Muscle of leg (tissue), 16 donors: ENCODE data around the gene VASN. TPM values are rescaled to one million over a fixed set of nuclear protein-coding genes. Genes with fewer than 3 reads are reported as not detected.

ENCODE experiments used
- DNase-seq: peaks from one replicate; pipeline ENCODE4 v3.0.0; 2013
- H3K27ac ChIP-seq: one replicate; pipeline ENCODE4 v1.5.1; 2013; ENCODE audit warnings: mild to moderate bottlenecking, low read length, control low read depth
- H3K27me3 ChIP-seq: one replicate; pipeline ENCODE4 v1.6.1; 2013; ENCODE audit warnings: low read length; ENCODE audit not compliant: control insufficient read depth, insufficient read depth
- H3K36me3 ChIP-seq: one replicate; pipeline ENCODE4 v1.6.1; 2013; ENCODE audit warnings: low read length; ENCODE audit not compliant: control insufficient read depth, insufficient read depth
- H3K4me1 ChIP-seq: one replicate; pipeline ENCODE4 v1.6.1; 2013; ENCODE audit warnings: low read length; ENCODE audit not compliant: control insufficient read depth, insufficient read depth
- H3K4me3 ChIP-seq: one replicate; pipeline ENCODE4 v1.5.1; 2013; ENCODE audit warnings: low read length, control low read depth
- H3K9me3 ChIP-seq: replicated peaks from 2 replicates; pipeline ENCODE4 v1.6.1; 2013; ENCODE audit warnings: low read depth, low read length; ENCODE audit not compliant: control insufficient read depth
- WGBS: methylation state at CpG from one replicate; pipeline ENCODE4 v1.1.5; 2013; ENCODE audit warnings: missing lambda C conversion rate; ENCODE audit not compliant: insufficient coverage; 5-methylcytosine and 5-hydroxymethylcytosine counted together
- long read RNA-seq, 11 donors: transcript quantifications; one replicate each; lab custom pipeline, GENCODE V29; 2026
- polyA plus RNA-seq, 8 donors: library from polyadenylated mRNA; unstranded; fragments of 120-200 nt; gene quantifications; one replicate each; pipeline versions ENCODE4 v1.2.1 to v1.2.3, GENCODE V29; 2013; ENCODE audit warnings: inconsistent platforms in 1 of 8, low replicate concordance in 1 of 8; ENCODE audit not compliant: insufficient read length in 8 of 8, insufficient read depth in 1 of 8
- total RNA-seq: library from RNA; stranded (reverse); fragments of 120-200 nt; gene quantifications from one replicate; pipeline ENCODE4 v1.2.4, GENCODE V29; 2013

The VASN gene
- total RNA-seq = 24.9 TPM
- polyA plus RNA-seq = 10 to 100 TPM in 6 of 8 donors, 1 to 10 TPM in 2; 8.6 to 33.5 (median 15.8) TPM
- long read RNA-seq, donor 1, transcript VASN-201 (2 exons, 2,806 nt) = major isoform, 7 of 7 reads
- long read RNA-seq, donor 1, partial matches to known transcripts = 0 of 7 reads
- long read RNA-seq, donor 1, other reads (novel, unspliced or antisense) = 0 of 7 reads
- long read RNA-seq, donor 2 = 0 reads
- long read RNA-seq, donor 3, transcript VASN-201 (2 exons, 2,806 nt) = major isoform, 9 of 9 reads
- long read RNA-seq, donor 3, partial matches to known transcripts = 0 of 9 reads
- long read RNA-seq, donor 3, other reads (novel, unspliced or antisense) = 0 of 9 reads
- long read RNA-seq, donor 4, transcript VASN-201 (2 exons, 2,806 nt) = major isoform, 6 of 6 reads
- long read RNA-seq, donor 4, partial matches to known transcripts = 0 of 6 reads
- long read RNA-seq, donor 4, other reads (novel, unspliced or antisense) = 0 of 6 reads
- long read RNA-seq, donor 5, transcript VASN-201 (2 exons, 2,806 nt) = major isoform, 42 of 42 reads
- long read RNA-seq, donor 5, partial matches to known transcripts = 0 of 42 reads
- long read RNA-seq, donor 5, other reads (novel, unspliced or antisense) = 0 of 42 reads
- long read RNA-seq, donor 6, transcript VASN-201 (2 exons, 2,806 nt) = major isoform, 6 of 6 reads
- long read RNA-seq, donor 6, partial matches to known transcripts = 0 of 6 reads
- long read RNA-seq, donor 6, other reads (novel, unspliced or antisense) = 0 of 6 reads
- long read RNA-seq, donor 7, transcript VASN-201 (2 exons, 2,806 nt) = major isoform, 11 of 11 reads
- long read RNA-seq, donor 7, partial matches to known transcripts = 0 of 11 reads
- long read RNA-seq, donor 7, other reads (novel, unspliced or antisense) = 0 of 11 reads
- long read RNA-seq, donor 8, transcript VASN-201 (2 exons, 2,806 nt) = major isoform, 6 of 6 reads
- long read RNA-seq, donor 8, partial matches to known transcripts = 0 of 6 reads
- long read RNA-seq, donor 8, other reads (novel, unspliced or antisense) = 0 of 6 reads
- long read RNA-seq, donor 9, partial matches to known transcripts = 0 of 3 reads
- long read RNA-seq, donor 9, other reads (novel, unspliced or antisense) = 0 of 3 reads
- long read RNA-seq, donor 10, transcript VASN-201 (2 exons, 2,806 nt) = major isoform, 11 of 11 reads
- long read RNA-seq, donor 10, partial matches to known transcripts = 0 of 11 reads
- long read RNA-seq, donor 10, other reads (novel, unspliced or antisense) = 0 of 11 reads
- long read RNA-seq, donor 11, transcript VASN-201 (2 exons, 2,806 nt) = major isoform, 18 of 18 reads
- long read RNA-seq, donor 11, partial matches to known transcripts = 0 of 18 reads
- long read RNA-seq, donor 11, other reads (novel, unspliced or antisense) = 0 of 18 reads

- Histone ChIP-seq H3K9me3 (no peaks in the 10 kb centered on the region), H3K36me3 (peaks cover 6% of the 10 kb centered on the region), H3K27ac (peak within 1 kb of the TSS; percentile 78), H3K4me1 (peaks cover 63% of the 10 kb centered on the region), H3K27me3 (peaks cover 5% of the 10 kb centered on the region), H3K4me3 (peak within 1 kb of the TSS; percentile 52)
- 2% methylated on average over 46 of the region's 50 CpGs for WGBS
- peak; percentile 87 for DNase-seq
These were observed at the start of gene VASN for GRCh38 chr16:4371357-4372000. Gene VASN (plus strand): TSS chr16:4371848. CDS start chr16:4380878, 9,030 bp downstream.

- H3K4me1 ChIP-seq = peaks cover 92% of the 10 kb centered on the region
- H3K27me3 ChIP-seq = no peaks in the 10 kb centered on the region
- no peak overlapping the region for H3K27ac ChIP-seq
- no peak for DNase-seq
- 75% methylated on average over 20 of the region's 30 CpGs for WGBS
- H3K9me3 ChIP-seq = no peaks in the 10 kb centered on the region
- no peak overlapping the region for H3K4me3 ChIP-seq
- no peaks in the 10 kb centered on the region for H3K36me3 ChIP-seq
These were observed 49.3 kb upstream of the VASN start for GRCh38 chr16:4322121-4323052.

- 44% methylated on average over 15 of the region's 21 CpGs for WGBS
These were observed 48.4 kb upstream of the VASN start for GRCh38 chr16:4323071-4323844.

GRCh38 chr16:4323845-4324488 lies 47.7 kb upstream of the VASN start:
- Histone ChIP-seq H3K36me3 (no peaks in the 10 kb centered on the region), H3K27me3 (no peaks in the 10 kb centered on the region), H3K9me3 (no peaks in the 10 kb centered on the region), H3K4me3 (no peak overlapping the region), H3K27ac (peak overlapping the region; percentile 82), H3K4me1 (peaks cover 89% of the 10 kb centered on the region)
- 29% methylated on average over 3 of the region's 12 CpGs for WGBS
- peak; percentile 82 for DNase-seq

More at GRCh38 chr16:4323071-4323844, 48.4 kb upstream of the VASN start:
- Histone ChIP-seq H3K36me3 (no peaks in the 10 kb centered on the region), H3K27me3 (no peaks in the 10 kb centered on the region), H3K4me3 (no peak overlapping the region), H3K27ac (peak overlapping the region; percentile 82), H3K4me1 (peaks cover 89% of the 10 kb centered on the region), H3K9me3 (no peaks in the 10 kb centered on the region)
- DNase-seq = peak; percentile 42

- Histone ChIP-seq H3K27me3 (no peaks in the 10 kb centered on the region), H3K9me3 (no peaks in the 10 kb centered on the region), H3K27ac (peak overlapping the region; percentile 82), H3K4me1 (peaks cover 89% of the 10 kb centered on the region), H3K4me3 (no peak overlapping the region), H3K36me3 (no peaks in the 10 kb centered on the region)
- peak; percentile 74 for DNase-seq
- WGBS = 44% methylated on average over 22 of the region's 22 CpGs
These were observed 47.0 kb upstream of the VASN start for GRCh38 chr16:4324492-4325252.

- peaks cover 88% of the 10 kb centered on the region for H3K4me1 ChIP-seq
- H3K9me3 ChIP-seq = no peaks in the 10 kb centered on the region
- no peaks in the 10 kb centered on the region for H3K36me3 ChIP-seq
- H3K27me3 ChIP-seq = no peaks in the 10 kb centered on the region
- no peak overlapping the region for H3K4me3 ChIP-seq
- no peak for DNase-seq
- peak overlapping the region; percentile 82 for H3K27ac ChIP-seq
- 72% methylated on average over 4 of the region's 6 CpGs for WGBS
These were observed 46.3 kb upstream of the VASN start for GRCh38 chr16:4325253-4325758.

- H3K4me3 ChIP-seq = peak overlapping the region; percentile 43
- DNase-seq = no peak
- H3K4me1 ChIP-seq = peaks cover 73% of the 10 kb centered on the region
- no peaks in the 10 kb centered on the region for H3K27me3 ChIP-seq
- H3K9me3 ChIP-seq = no peaks in the 10 kb centered on the region
- peak overlapping the region; percentile 91 for H3K27ac ChIP-seq
- WGBS = 3% methylated on average over 35 of the region's 57 CpGs
- peaks cover 7% of the 10 kb centered on the region for H3K36me3 ChIP-seq
These were observed 44.1 kb upstream of the VASN start for GRCh38 chr16:4327386-4328045.
